GM21786 (cell line): ENCODE measurements around the gene TOR1AIP1.

ENCODE experiments used
- ATAC-seq: cut with Tn5 transposase; IDR thresholded peaks from one replicate; pipeline ENCODE4 v1.9.1; 2021; ENCODE audit not compliant: unreplicated experiment

The TOR1AIP1 gene

GRCh38 chr1:179879797-179880196 is 2.3 kb upstream of the TOR1AIP1 start:
- no peak for ATAC-seq

DNA sequence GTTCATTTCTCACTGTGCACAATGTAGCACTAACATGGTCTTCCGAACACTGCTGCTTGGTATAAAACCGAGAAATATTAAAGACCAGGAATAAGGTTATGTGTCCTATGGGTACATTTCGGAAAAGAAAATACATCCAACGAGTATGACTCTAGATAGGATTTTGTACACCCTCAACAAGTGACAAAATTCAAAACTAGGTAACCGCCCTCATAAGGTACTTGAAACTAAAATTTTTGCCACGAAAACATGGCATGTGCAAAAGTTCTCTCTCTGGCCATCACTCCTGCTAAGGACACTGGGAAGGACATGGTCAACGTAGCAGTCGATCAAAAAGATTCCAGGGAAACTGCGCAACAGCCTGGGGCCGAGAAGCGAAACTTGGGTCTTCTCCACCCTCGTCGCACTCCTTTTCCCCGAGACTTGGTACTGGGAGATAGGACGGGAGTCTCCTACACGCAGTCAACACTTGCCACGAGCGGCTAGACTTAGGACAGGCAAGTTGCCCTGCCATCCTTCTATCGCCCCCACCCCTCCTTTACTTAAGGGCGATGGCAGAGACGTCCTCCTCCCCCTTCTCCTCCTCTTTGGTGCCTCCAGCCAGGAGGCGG is 338 bp upstream of the TOR1AIP1 start:
- no peak for ATAC-seq

DNA sequence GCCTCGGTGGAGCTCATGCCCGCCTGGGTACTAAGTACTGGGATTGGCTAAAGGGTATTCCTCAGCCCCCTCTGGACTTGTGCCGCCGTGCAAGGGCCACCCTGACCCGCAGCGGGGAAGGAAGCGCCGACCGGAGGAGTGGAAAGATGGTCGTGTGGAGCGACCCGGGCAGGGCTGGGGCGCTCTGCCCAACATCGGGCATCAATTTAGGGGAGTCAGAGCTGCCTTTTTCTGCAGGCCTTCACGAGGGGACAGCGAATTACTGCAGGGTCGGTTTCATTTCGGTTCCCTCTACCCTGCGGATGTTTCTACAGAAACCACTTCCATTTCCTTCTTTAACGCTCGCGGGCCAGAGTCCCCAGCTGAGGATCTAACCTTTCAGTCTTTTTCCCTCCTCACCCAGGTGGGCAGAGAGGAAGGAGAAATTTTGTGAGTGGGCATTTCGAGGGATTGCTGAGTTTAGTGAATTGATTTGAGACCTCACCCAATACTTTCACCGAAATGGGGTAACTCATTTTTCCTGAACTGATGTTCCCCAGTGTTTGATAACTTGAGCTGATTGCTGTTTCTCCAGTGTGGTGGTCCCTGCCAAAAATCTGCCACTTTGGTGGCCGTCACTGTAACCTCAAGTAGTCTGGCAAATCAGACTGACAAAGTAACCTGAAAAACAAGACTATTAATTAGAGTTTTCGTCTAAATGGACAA is 1.1 kb downstream of the TOR1AIP1 start:
- peak; percentile 10 for ATAC-seq

DNA sequence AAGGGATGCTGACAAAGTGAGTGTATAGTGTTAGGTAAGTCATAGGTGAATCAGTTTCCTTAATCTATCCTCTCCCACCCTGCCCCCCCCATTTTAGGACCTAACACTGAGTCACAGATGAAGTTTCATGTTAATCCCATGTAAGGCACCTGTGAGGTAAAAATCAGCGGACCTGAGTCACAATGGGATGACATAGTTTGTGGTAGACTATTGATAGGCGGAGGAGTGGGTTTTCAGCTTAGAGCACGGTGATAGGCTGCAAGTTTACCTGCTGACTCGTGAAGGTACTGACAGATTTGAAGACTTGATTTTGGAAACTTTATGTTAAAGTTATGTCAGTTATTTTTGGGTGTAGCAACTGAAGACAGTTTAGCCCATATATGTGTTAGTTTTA is 1.7 kb downstream of the TOR1AIP1 start:
- ATAC-seq, result no peak

GRCh38 chr1:179888071-179888470 is 6.0 kb downstream of the TOR1AIP1 start:
- ATAC-seq, result no peak

GRCh38 chr1:179889589-179889988 is 7.5 kb downstream of the TOR1AIP1 start:
- ATAC-seq, result no peak

DNA sequence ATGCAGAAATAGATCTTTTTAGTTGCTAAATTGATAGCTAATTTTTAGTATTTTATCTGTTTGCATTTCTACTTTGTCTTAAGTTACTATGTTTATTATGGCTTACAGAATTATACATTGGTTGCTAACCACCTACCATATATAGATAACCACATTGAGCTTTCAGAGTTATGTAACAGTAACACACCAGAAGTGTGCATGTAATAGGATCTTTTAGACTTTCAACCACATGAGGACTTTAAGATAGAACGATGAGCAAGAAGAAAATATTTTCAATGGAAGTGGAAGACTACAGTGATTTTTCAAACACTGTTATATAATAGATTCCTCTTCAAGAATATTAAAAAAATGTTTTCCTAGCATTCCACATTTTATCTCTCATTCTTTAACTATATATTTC is 28.8 kb downstream of the TOR1AIP1 start:
- no peak for ATAC-seq

DNA sequence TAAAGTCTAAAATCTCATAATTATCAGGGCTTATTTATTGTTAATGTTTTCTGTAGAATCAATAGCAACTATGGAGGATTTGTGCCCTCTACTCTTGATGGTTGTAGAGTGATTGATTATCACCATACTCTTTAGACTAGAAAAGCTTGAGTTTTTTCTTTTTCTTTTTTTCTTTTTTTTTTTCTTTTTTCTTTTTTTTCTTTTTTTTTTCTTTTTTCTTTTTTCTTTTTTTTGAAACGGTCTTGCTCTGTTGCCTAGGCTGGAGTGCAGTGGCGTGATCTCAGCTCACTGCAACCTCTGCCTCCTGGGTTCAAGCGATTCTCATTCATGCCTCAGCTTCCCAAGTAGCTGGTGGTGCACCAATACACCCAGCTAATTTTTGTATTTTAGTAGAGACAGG is 29.7 kb downstream of the TOR1AIP1 start:
- no peak for ATAC-seq

DNA sequence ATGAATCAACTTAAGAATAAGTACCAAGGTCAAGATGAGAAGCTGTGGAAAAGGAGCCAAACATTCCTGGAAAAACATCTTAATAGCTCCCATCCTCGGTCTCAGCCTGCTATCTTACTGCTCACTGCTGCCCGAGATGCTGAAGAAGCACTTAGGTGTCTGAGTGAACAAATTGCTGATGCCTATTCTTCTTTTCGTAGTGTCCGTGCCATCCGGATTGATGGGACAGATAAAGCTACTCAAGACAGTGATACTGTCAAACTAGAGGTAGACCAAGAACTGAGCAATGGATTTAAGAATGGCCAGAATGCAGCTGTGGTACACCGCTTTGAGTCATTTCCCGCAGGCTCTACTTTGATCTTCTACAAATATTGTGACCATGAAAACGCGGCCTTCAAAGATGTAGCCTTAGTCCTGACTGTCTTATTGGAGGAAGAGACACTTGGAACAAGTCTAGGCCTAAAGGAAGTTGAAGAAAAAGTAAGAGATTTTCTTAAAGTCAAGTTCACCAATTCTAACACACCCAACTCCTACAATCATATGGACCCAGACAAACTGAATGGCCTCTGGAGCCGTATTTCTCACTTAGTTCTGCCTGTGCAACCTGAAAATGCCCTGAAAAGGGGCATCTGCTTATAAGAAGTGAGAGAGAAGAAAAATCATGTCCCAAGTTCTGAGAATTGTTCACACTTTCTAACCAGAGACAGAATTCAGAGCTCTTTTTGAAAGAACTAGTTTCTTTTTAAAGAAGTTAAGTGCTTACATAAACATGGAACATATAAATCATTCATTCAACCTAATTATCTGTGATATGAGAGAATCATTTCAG is 35.7 kb downstream of the TOR1AIP1 start:
- ATAC-seq, result no peak

GRCh38 chr1:179921472-179921871 is 39.4 kb downstream of the TOR1AIP1 start:
- no peak for ATAC-seq

GRCh38 chr1:179921981-179922872 is 40.1 kb downstream of the TOR1AIP1 start:
- ATAC-seq, result no peak

GRCh38 chr1:179923029-179923428 is 40.9 kb downstream of the TOR1AIP1 start:
- ATAC-seq, result no peak

DNA sequence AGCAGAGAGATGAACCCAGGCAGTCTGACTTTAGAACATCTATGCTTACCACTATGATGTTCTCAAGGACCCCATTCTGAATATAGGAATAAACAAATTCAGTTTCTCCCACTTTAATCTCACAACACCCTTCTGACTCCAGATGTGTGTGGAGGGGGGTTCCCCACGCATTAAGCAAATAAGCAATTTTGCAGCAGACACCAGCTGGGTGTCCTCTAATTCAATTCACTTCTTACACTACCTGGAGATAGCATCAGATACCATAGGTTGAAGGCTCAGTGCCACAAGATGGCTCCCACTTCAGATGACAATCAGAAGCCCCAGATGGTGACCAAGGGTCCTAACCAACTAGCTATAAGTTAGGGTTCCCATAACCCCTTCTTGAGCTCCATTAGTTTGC is 42.2 kb downstream of the TOR1AIP1 start:
- ATAC-seq, result no peak

DNA sequence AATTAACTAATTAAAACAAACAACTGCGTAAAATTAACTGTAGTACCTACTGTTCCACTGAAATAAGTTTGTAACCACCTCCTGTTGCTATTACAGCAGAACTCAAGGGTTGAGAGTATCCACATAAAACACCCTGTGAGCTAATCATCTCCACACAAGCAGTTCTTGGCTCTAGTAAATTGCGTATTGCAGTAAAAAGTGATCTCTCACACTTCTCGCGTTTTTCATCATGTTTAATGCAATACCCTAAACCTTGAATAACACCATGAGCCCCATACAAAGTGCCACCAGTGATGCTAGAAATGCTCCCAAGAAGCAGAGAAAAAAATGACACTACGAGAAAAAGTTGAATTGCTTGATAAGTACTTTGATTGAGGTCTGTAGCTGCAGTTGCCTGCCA is 43.2 kb downstream of the TOR1AIP1 start:
- no peak for ATAC-seq

- no peak for ATAC-seq
Observed at GRCh38 chr1:179925922-179926849, 44.1 kb downstream of the TOR1AIP1 start.

GRCh38 chr1:179926850-179927205 is 44.7 kb downstream of the TOR1AIP1 start:
- ATAC-seq, result no peak

- no peak for ATAC-seq
Observed at GRCh38 chr1:179929955-179930798, 48.1 kb downstream of the TOR1AIP1 start.

- no peak for ATAC-seq
Observed at GRCh38 chr1:179930867-179931266, 48.8 kb downstream of the TOR1AIP1 start.

- no peak for ATAC-seq
Observed at GRCh38 chr1:179933219-179933618, 51.1 kb downstream of the TOR1AIP1 start.
